Transverse colon (tissue), 4 donors: ENCODE measurements around the gene ACAP3. TPM values are rescaled to one million over a fixed set of nuclear protein-coding genes. Genes with fewer than 3 reads are reported as not detected.

ENCODE experiments used
- DNase-seq: peaks from one replicate; pipeline ENCODE4 v3.0.0-alpha.2; 2019
- H3K27ac ChIP-seq, 4 donors: fragments of 200-600 bp; sonication (generic); 2 replicates each; pipeline ENCODE4 v1.5.1; 2016 to 2018; ENCODE audit warnings: inconsistent platforms in 4 of 4
- H3K27me3 ChIP-seq: fragments of 200-600 bp; sonication (generic); 2 replicates; pipeline ENCODE4 v1.5.1; 2017; ENCODE audit warnings: inconsistent platforms
- H3K36me3 ChIP-seq, 4 donors: fragments of 200-600 bp; sonication (generic); 2 replicates each; pipeline ENCODE4 v1.5.1; 2017 to 2019; ENCODE audit warnings: inconsistent platforms in 4 of 4
- H3K4me1 ChIP-seq, 4 donors: fragments of 200-600 bp; sonication (generic); 2 replicates each; pipeline ENCODE4 v1.5.1; 2017 to 2020; ENCODE audit warnings: inconsistent platforms in 4 of 4
- H3K4me3 ChIP-seq, 4 donors: fragments of 200-600 bp; sonication (generic); 1 replicate in 1 of 4; 2 replicates in 3 of 4; pipeline versions ENCODE4 v1.5.1 to v1.6.1; 2017 to 2019; ENCODE audit warnings: inconsistent platforms in 4 of 4
- H3K9me3 ChIP-seq, 2 donors: fragments of 200-600 bp; sonication (generic); 2 replicates each; pipeline ENCODE4 v1.5.1; 2017 to 2019; ENCODE audit warnings: inconsistent platforms in 2 of 2
- EP300 ChIP-seq: sonication (generic); formaldehyde crosslinking; IDR thresholded peaks from one replicate; pipeline ENCODE4 v1.6.1; 2017; ENCODE audit warnings: antibody characterized with exemption, low read depth
- POLR2A ChIP-seq: fragments of 450-650 bp; IDR thresholded peaks from one replicate; pipeline ENCODE4 v1.6.1; 2016; ENCODE audit warnings: antibody characterized with exemption, mild to moderate bottlenecking, moderate library complexity
- POLR2AphosphoS5 ChIP-seq, 3 donors: sonication (generic); formaldehyde crosslinking; IDR thresholded peaks; one replicate each; pipeline ENCODE4 v1.6.1; 2016; ENCODE audit warnings: antibody characterized with exemption in 3 of 3
- WGBS, 2 donors: methylation state at CpG; one replicate each; pipeline ENCODE4 v1.1.5; 2018; ENCODE audit warnings: low coverage in 1 of 2; 5-methylcytosine and 5-hydroxymethylcytosine counted together
- in situ Hi-C, 4 donors: fragments of 200-750 bp; cut with MboI; loops; one replicate each; pipeline versions ENCODE4 v1.15.0 to v1.15.1; 2017; ENCODE audit warnings: low sequenced_read_pairs in 3 of 4, low pct_ligation_motif_present in 1 of 4, low pct_unique_long_range_greater_than_20kb in 1 of 4
- intact Hi-C: fragments of 100-400 bp; cut with DNase I; formaldehyde crosslinking; loops from one replicate; pipeline ENCODE4 v1.15.1; 2023; ENCODE audit warnings: low total_unique reads
- total RNA-seq, 4 donors: library from RNA; depleted of rRNA; stranded (reverse); fragments of >200 nt; gene quantifications; one replicate each; pipeline ENCODE4 v1.1.0, GENCODE V29; 2016
- TF ChIP-seq, protein P1 (sequence below), 5 experiments: fragments of 200-600 bp in 3 of 5; fragments of 450-650 bp in 2 of 5; sonication (generic) in 3 of 5; IDR thresholded peaks; 1 replicate in 2 of 5; 2 replicates in 3 of 5; pipeline ENCODE4 v1.5.1; 2016 to 2017; ENCODE audit warnings: antibody characterized with exemption in 5 of 5, inconsistent platforms in 3 of 5, mild to moderate bottlenecking in 2 of 5, moderate library complexity in 1 of 5

ACAP3 gene
- total RNA-seq, 4 donors from 2014 or later = 52.4 to 190 (median 99.5) TPM

DNA sequence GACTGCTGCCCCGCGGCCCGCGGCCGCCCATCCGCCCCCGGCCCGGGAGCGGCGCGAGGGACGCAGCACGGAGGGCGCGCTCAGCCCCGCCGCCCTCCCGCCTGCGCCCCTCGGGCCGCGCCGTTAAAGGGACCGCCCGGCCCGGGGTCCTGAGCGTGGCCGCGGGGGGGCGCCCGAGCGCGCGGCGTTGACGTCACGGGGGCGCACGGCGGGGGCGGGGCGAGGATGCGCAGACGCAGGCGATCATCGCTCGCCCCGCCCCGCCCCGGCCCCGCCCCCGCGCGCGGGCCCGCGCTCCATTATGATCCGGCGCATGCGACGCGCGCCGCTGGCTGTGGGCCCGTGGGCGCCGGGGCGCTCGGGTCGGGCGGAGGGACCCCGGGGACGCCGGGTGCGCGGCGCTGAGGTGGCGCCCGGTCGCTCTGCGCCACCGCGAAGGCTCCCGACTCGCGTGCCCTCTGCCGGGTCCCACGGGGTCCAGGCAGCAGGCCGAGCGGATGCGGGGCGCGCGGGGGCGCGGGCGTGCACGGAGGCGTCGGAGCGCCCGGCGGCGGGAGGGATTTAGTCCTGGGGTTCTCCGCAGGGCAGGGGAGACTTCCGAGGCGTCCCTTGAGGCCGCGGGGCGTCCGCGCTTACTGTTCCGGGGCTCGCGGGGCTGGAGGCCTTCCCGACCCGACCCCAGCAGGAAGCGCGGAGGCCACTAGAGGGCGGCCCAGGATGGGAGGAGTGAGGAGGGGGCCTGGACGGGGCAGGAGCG is 41.7 kb upstream of the ACAP3 start, which contains the start of gene DVL1:
DVL1 (minus strand) TSS at position 163 of the 757 bp plus-strand sequence. CDS start 353 bp downstream, outside the sequence.
- TF ChIP-seq EP300 (no peak), POLR2AphosphoS5 (IDR thresholded peaks at IDR 0.05) (peak in 1 of 3 donors; percentile 14)
- TF ChIP-seq, protein P1, sequence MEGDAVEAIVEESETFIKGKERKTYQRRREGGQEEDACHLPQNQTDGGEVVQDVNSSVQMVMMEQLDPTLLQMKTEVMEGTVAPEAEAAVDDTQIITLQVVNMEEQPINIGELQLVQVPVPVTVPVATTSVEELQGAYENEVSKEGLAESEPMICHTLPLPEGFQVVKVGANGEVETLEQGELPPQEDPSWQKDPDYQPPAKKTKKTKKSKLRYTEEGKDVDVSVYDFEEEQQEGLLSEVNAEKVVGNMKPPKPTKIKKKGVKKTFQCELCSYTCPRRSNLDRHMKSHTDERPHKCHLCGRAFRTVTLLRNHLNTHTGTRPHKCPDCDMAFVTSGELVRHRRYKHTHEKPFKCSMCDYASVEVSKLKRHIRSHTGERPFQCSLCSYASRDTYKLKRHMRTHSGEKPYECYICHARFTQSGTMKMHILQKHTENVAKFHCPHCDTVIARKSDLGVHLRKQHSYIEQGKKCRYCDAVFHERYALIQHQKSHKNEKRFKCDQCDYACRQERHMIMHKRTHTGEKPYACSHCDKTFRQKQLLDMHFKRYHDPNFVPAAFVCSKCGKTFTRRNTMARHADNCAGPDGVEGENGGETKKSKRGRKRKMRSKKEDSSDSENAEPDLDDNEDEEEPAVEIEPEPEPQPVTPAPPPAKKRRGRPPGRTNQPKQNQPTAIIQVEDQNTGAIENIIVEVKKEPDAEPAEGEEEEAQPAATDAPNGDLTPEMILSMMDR (IDR thresholded peaks at IDR 0.05) = peak; percentile 36 to 69 (median 47)
- in situ Hi-C loops = no loop called here
- 2% methylated on average over 10 of the region's 122 CpGs; no CpG with 5 or more reads in 1 of the 2 donors for WGBS, 2 donors

DNA sequence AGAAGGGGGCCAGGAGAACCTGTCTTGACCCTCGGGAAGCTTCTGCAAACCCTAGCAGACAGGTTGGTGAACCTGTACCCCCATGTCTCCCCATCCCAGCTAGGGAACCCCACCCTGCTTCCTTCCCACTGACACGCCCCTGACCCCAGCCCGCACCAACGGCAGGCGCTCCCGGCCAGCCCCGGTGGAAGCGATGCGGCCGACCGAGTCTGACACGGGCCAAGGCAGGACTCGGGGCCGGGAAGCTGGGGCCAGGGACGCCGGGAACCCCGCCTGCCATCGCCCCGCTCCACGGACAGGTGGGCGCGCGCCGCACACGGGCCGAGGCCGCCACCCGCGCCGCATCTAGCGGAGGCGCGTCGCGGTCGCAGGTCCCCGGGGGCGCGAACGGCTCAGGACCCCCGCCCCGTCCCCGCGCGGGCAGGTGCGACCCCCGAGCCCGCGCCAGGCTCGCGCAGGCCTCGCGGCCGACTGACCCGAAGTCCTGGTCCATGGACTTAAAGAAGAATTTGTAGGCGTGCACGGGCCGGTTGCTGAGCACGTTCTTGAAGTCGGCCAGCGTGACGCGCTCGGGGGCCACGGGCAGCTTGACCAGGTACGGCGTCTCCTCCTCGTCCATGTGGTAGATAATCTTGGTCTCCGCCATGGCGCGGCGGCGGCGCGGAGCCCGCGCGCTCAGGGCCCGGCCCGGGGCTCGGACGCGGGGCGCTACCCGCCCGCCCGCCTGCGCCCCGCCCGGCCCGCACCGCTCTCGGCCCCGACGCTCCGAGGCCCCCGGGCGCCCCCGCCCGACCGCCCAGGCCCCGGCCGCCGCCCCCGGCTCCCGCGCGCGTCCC is 40.9 kb upstream of the ACAP3 start:
- peak overlapping the region; percentile 81 to 91 (median 87) for H3K27ac ChIP-seq
- H3K27me3 ChIP-seq = peaks cover 9% of the 10 kb centered on the region
- in situ Hi-C loops = no loop called here
- H3K9me3 ChIP-seq = no peaks in the 10 kb centered on the region
- intact Hi-C loops = no loop called here
- H3K4me3 ChIP-seq = peak overlapping the region; percentile 81 to 89 (median 86)
- TF ChIP-seq POLR2AphosphoS5 (IDR thresholded peaks at IDR 0.05) (no peak), EP300 (no peak), POLR2A (no peak)
- TF ChIP-seq, protein P1 (IDR thresholded peaks at IDR 0.05) = no peak
- H3K36me3 ChIP-seq = no peaks in the 10 kb centered on the region
- peaks cover 38 to 55% (median 44%) of the 10 kb centered on the region in 4 donors for H3K4me1 ChIP-seq
- DNase-seq = no peak
- WGBS, 2 donors = 1% methylated on average over 88 of the region's 109 CpGs; no CpG with 5 or more reads in 1 of the 2 donors

More for the DNA sequence above, 41.7 kb upstream of the ACAP3 start, which contains the start of gene DVL1:
- no peaks in the 10 kb centered on the region for H3K9me3 ChIP-seq
- peaks cover 38 to 59% (median 48%) of the 10 kb centered on the region in 4 donors for H3K4me1 ChIP-seq
- intact Hi-C loops = no loop called here
- no peaks in the 10 kb centered on the region for H3K36me3 ChIP-seq
- peak within 1 kb of the TSS; percentile 85 to 89 (median 88) for H3K4me3 ChIP-seq
- peaks cover 17% of the 10 kb centered on the region for H3K27me3 ChIP-seq
- H3K27ac ChIP-seq = peak within 1 kb of the TSS; percentile 88 to 96 (median 92)
- DNase-seq = peak; percentile 70

DNA sequence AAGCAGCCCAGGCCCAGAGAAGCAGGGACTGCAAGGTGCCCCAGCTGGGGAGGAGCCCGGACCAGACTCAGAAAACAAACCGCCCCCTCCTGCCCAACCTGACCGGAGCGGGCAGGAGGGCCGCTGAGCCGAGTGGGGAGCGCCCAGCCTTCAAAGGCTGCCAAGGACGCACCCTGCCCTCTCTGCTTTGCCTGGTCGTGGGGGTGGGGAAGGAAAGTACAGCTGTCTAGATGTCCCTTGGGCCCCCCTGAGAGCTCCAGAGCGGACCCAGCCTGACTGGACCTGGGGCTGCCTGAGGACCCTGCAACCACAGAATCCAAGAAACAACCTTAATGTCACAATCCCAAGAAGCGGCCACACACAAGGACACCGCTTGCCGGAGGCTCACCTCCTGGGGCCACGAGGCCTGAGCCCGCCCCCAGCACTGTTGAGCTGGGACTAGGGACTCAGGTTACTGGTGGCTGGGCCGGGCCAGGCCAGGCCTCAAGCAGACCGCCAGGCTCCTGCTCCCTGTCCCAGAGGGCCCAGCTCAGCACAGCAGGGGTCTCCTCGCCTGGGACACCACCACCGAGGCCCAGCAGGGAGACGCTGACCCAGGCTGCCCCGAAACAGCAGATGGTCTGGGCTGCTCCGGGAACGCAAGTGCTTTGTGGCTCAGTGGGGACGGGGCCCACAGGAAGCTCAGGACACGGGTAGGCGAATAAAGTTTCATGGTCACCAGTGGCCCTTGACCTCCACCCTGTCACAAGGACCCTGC is 40.1 kb upstream of the ACAP3 start:
- H3K36me3 ChIP-seq = no peaks in the 10 kb centered on the region
- peaks cover 1% of the 10 kb centered on the region for H3K27me3 ChIP-seq
- H3K9me3 ChIP-seq = no peaks in the 10 kb centered on the region
- H3K27ac ChIP-seq = peak overlapping the region; percentile 81 to 91 (median 87)
- H3K4me3 ChIP-seq = peak overlapping the region; percentile 81 to 89 (median 86)
- H3K4me1 ChIP-seq = peaks cover 34 to 49% (median 39%) of the 10 kb centered on the region in 4 donors
- intact Hi-C loops = no loop called here
- peak; percentile 49 for TF ChIP-seq POLR2A
- TF ChIP-seq EP300 = no peak
- TF ChIP-seq POLR2AphosphoS5 (IDR thresholded peaks at IDR 0.05) = peak in 1 of 3 donors; percentile 39
- DNase-seq = peak; percentile 82
- 25% methylated on average over 22 of the region's 26 CpGs; no CpG with 5 or more reads in 1 of the 2 donors for WGBS, 2 donors
- in situ Hi-C loops = no loop called here

DNA sequence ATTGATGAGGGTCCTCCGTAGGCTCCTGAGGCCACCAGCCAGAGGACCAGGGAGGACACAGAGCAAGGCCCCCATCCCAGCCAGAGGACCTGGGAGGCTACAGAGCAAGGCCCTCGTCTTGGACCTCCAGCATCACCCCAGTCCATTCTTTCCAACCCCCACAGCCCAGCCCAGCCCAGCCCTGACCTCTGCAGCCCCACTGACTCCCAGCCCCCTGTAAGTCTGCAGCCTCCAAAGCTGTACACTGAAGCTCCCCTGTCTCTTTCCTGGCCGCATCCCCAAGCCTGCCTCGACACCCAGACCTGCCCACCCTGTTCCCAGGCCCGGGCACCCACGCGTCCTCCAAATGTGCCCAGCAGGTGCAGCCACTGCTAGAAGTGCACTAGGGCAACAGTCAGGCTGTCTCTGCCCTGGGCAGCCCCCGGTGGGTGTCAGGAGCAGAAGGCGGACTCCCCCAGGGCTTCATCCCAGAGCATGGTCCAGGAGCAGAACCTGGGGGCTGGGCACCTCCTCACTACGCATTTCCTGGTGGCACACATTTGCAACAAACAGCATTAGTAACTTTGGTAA is 39.4 kb upstream of the ACAP3 start:
- no peaks in the 10 kb centered on the region for H3K9me3 ChIP-seq
- WGBS, 2 donors = 67% methylated on average over 10 of the region's 10 CpGs; no CpG with 5 or more reads in 1 of the 2 donors
- peaks cover 34 to 49% (median 39%) of the 10 kb centered on the region in 4 donors for H3K4me1 ChIP-seq
- H3K27me3 ChIP-seq = no peaks in the 10 kb centered on the region
- TF ChIP-seq, protein P1 (IDR thresholded peaks at IDR 0.05) = no peak
- TF ChIP-seq EP300 (no peak), POLR2AphosphoS5 (IDR thresholded peaks at IDR 0.05) (no peak), POLR2A (no peak)
- H3K36me3 ChIP-seq = no peaks in the 10 kb centered on the region
- intact Hi-C loops = no loop called here
- peak overlapping the region in 3 of 4 donors; percentile 81 to 87 (median 85) for H3K4me3 ChIP-seq
- H3K27ac ChIP-seq = peak overlapping the region; percentile 81 to 91 (median 87)
- in situ Hi-C loops = no loop called here
- DNase-seq = no peak
